GOT3 (cell line): Measurements from ENCODE around the gene OTP.

Experiments used
- DNase-seq: peaks from one replicate; lab custom pipeline; 2025; ENCODE audit warnings: mixed read lengths; lab: John Stamatoyannopoulos, UW

OTP gene

DNA sequence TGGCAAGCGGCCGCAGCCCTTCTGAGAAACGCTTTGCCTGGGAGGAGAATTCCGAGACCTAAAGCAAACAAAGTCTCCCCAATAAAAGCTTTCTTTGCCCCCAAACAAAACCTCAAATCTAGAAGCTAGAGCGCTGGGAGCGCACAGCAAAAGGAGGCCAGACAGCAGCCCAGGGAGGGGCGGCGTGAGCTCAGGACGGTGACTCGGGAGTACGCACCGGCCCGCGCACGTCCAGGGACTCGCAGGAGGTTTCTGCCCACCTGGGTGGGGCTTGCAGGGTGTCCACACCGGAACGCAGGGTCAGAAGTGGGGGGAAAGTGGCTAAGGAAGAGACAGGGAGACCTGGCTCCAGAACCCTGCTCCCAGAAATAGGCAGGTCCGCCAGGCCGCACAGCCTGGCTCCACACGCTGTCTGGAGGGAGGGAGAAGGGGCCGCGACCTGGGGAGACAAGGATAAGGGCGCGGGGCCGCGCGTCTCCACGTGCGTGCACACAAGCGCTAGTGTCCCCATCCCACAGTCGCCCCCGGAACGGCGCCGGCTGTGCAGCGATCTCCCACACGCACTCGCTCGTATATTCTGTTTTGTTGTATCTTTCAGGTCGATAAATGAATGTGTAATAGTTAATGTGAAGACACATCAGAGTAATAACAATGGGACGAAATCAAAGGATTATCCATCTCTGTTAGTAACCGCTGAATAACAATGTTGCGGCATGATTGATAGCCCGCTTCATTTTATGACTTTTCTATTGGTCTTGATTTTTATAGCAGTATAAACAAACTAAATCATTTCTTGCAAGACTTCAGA lies 2.3 kb upstream of the OTP start:
- no peak for DNase-seq

GRCh38 chr5:77638763-77639671 lies 504 bp upstream of the OTP start:
- DNase-seq: no peak

DNA sequence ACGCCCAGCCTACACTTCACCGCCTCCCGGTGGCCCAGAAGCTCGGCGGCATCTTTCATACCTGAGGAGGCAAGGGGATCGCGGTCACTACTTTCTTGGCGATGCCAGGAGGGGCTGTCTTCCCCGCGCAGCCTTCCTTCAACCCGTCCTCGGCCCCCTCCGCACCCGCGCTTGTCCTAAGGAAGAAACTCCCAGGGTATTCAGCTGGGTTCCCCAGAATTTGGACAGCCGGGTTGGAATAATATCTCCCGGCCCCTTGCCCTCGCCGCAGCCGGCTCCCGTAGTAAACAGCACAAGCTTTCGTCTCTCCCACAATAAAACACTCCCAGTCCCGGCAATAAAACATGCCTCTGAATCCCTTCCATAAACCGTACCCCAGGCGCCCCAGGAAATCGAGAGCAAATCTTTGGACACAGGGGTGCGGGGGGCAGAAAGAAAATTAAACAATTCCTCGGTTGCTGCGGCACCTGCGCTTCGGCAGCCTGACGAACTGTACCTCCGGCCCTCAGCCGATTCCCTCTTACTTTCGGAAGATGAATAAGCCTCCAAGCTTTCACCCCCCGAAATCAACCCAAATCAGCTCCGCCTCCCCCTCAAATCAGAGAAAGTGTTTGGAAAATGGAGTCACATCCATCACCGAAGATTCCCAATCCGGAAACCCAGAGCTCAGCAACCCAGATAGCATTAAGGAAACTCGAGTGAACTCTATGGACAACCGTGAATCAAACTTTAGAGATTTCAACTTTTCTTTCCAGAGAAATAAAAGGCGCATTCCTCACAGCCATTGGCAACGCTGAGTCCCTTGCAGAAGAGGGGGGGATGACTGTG lies 1.1 kb downstream of the OTP start:
- no peak for DNase-seq

- no peak for DNase-seq
Observed at GRCh38 chr5:77636641-77637169, 1.8 kb downstream of the OTP start.

GRCh38 chr5:77635917-77636640 lies 2.4 kb downstream of the OTP start:
- DNase-seq: no peak

- DNase-seq: no peak
Observed at GRCh38 chr5:77635067-77635916, 3.2 kb downstream of the OTP start.

GRCh38 chr5:77633709-77634108 lies 4.8 kb downstream of the OTP start:
- DNase-seq: no peak

DNA sequence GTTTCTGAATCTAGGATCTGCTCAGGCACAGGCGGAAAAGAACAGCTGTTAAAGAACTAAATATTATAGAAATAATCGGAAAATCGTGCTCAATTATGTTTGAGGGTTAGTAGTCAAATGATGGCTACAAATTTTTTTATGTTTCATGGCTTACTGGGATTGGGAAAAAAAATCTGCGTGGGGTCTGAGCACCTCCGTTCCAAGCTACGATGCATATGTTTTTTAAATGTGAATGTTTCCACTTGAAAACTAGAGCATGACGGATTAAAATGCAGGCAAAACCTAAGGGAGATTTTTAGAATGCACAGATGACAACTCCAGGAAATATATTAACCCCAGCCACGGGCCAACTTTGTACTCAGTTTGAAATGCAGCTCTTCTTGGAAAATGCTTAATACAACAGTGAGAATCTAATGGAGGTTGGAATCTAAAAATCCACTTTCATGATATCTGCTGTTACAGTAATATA lies 5.3 kb downstream of the OTP start:
- no peak for DNase-seq

DNA sequence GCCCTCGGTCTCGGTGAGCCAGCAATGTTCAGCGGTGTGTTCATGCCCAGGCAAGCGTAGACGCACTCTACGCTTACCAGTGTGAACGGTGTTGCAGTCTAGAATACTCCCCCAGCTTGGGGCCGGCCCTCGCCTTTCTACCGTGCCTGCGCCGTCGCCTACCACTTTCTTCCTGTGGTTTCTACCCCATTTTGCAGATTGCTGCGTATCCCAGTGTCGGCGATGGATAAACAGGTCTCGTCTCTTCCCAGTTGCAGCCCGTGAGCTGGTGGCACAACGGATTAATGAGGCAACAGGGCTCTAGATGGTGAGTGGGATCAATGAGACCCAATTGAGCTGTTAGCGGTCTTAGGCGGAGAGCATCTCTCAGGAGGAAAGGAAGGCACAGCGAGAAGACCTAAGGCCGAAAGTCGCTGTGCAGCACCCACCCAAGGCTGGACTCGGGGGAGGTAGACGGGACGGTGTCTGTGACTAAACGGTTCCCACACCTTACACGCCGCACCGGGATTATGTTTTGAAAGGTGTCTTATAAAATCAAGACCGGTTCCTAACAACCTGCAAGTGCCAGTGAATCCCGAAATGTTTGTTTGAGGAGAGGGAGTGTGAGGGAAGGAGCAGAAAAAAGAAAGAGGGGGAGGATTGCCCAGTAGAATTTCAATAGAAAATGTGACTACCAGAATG lies 5.8 kb downstream of the OTP start:
- DNase-seq: no peak

DNA sequence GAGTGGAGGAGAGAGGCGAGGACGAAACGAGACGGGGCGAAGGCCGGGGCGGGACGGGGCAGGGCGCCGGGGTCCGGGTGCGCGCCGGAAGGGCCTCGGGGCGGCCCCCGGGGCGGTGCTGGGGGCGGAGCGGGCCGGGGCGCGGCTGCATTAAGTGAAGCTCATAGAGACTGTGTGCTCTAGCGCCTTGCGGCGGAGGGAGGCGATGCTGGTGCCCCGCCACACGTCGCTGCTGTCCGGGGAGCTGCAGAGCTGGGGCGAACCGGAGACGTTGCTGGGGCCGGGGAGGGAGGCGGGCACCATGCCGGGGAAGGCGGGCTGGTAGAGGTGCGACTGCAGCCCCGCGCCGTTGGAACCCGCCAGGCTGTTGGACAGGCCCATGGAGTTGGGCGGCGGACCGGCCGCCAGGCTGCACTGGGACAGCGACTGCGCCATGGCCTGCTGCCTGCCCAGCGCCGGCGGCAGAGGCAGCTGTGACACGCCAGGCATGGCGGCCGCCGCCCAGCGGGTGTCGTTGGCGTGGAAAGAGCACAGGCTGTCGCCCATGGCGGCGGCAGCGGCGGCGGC lies 8.3 kb downstream of the OTP start:
- DNase-seq: no peak

DNA sequence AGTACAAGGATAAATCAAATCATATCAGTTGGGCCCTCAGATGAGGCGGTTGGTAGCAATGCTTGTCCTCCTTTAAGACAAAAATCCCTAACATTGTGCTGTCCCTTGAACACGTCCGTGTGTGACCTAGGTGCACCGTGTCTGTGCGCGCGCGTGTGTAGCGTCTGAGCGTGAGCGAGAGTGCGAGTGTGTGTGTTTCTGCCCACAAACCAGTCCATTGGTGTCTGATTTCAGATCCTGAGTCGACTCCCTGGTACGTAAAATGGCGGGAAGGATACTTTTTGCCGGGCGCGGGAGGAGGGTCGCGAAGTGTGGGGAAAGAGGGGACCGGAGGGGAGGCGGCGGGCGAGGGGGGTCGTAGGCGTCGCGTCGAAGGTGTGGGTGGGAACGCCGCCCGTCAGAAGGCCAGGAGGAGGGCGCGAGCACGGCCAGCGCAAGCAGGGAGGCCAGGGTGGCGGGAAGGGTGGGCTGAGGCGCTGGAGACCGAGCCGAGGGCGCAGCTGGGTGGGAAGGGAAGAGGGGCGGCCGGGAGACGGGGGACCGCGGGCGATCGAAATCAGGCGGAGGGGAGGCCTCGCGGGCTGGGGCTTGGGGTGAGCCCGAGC lies 8.9 kb downstream of the OTP start:
- no peak for DNase-seq

- DNase-seq: no peak
Observed at GRCh38 chr5:77628840-77629508, 9.5 kb downstream of the OTP start.

- DNase-seq: no peak
Observed at GRCh38 chr5:77627869-77628674, 10.4 kb downstream of the OTP start.

GRCh38 chr5:77623203-77623740 lies 15.2 kb downstream of the OTP start:
- DNase-seq: no peak

DNA sequence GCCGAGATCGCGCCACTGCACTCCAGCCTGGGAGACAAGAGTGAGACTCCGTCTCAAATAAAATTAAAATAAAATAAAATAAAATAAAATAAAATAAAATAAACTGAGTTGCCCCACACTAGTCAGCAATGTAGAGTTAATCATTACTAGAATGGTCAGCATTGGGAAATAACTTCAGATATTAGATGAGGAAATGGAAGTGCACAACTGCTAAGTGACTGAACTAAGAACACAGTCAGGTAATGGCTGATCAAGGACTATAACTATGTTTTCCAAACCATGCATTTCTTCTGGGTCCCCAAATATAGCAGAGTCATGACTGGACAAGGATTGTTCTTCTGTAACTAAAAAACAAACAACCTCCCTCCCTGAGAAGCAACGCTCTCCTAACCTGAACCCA lies 17.1 kb downstream of the OTP start:
- no peak for DNase-seq

GRCh38 chr5:77620405-77620804 lies 18.1 kb downstream of the OTP start:
- no peak for DNase-seq

DNA sequence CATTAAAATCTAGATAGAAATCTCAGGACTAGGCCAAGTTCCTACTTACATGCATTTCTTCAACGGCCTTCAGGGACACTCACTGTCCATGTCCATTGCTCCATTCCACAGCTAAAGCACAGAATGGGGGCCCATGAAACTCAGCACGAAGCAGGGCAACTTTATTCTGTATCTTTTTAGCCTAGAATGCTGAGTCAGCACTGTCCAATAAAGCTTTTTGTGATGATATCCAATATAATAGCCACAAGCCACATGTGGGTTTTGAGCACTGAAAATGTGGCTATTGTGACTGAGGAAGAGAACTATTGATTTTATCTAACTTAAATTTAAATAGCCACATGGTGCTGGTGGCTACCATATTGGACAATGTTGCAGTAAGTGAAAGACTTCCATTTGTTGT lies 21.6 kb downstream of the OTP start:
- DNase-seq: no peak
